Activated T-cell treated with anti-CD3 and anti-CD28 coated beads, Interleukin-2, amount 50 U/mL, for 48 hours (primary cell): ENCODE results near the gene TMCO6.
"Not testable (repeated sequence)": the region's sequence is repeated elsewhere in the genome, so short reads cannot be mapped to it uniquely, and the experiment has no call there.

Experiments
- DNase-seq, 2 experiments: peaks; one replicate each; pipeline ENCODE4 v3.0.0-alpha.2; 2020

TMCO6 gene

GRCh38 chr5:140639148-140639981 lies at the start of gene TMCO6:
Gene TMCO6 (plus strand): TSS chr5:140639451. CDS start chr5:140639528, 77 bp downstream.
- DNase-seq, result peak; percentile 97 to 98

DNA sequence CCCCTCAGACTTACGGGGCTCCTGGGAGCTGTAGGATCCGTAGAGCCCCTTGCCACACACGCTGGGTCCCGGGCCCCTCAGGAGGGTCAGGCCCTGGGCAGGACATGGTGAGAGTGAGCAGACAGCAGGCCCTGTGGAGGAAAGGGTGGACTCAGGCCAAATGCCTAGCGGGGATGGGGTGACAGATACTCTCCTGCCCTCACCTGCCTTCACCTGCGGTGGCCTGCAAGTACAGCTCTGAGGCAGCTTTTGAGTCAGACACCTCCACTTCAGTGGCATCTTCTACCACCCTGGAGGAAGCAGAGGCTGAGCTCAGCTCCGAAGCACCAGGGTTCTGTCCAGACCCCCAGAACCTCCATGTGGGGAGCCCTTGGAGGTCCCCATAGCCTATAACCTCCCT lies 48.4 kb upstream of the TMCO6 start:
- DNase-seq, result no peak

DNA sequence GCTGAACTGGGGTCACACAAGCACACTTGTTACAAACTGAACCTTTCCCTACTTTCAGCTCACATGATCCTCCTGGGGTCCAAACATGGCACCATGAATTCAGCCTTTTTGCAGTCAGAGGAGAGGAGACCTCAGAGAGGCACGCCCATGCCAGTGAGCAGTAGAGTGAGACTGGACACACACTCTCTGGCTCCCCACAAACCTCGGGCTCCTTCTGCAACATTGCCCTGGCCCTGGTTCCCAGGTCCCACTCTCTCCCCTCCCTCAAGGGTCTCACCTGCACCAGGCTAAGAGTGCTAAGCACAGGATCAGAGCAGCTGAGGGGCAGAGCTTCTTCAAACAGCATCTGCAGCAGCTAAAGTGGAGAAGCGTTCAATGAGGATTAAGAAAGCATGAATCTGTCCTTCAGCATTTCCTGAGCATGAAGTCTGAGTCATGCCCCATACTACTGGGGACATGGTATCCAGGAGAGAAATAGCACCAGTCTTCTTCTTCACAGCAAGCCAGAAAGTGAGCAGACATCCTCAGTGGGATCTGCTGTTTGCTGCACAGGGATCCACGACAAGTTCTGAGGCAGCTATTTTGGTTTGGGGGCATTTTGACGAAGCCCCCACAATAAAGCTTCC lies 47.4 kb upstream of the TMCO6 start:
- no peak for DNase-seq

DNA sequence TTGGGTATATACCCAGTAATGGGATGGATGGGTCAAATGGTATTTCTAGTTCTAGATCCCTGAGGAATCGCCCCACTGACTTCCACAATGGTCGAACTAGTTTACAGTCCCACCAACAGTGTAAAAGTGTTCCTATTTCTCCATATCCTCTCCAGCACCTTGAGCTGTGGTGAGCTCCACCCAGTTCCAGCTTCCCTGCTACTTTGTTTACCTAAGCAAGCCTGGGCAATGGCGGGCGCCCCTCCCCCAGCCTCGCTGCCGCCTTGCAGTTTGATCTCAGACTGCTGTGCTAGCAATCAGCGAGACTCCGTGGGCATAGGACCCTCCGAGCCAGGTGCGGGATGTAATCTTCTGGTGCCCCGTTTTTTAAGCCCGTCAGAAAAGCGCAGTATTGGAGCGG lies 46.2 kb upstream of the TMCO6 start:
- DNase-seq, result not testable (repeated sequence)

GRCh38 chr5:140594169-140594568 lies 45.1 kb upstream of the TMCO6 start:
- no peak for DNase-seq

DNA sequence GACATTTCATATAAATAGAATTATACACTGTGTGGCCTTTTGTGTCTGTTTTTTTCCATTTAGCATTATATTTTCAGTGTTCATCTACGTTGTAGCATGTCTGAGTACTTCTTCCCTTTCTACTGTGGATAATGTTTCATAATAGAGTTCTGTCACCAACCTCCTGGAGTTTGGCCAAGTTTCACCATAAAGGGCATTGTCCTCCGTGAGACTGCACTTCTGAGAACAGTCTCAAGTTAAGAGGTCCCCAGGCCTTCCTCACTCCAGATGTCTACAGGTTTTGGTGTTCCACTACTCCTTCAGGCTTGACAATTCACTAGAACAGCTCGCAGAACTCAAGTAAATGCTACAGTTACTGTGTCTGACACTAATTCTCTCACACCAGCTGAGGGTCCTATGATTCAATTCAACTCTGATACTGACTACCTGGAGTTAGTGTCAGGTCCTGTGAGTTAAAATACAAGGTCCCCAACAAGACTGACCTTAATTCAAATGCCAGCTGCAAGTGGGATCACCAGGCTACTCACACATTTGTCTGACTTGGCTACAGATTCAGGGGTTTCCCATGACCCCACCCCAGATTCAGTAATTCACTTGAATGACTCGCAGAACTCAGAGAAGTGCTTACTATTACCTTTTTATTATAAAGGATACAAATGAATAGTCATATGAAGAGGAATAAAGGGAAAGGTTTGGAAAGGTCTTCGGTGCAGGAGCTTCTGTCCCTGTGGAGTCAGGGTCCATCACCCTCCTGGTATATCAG lies 43.5 kb upstream of the TMCO6 start:
- DNase-seq, result no peak

DNA sequence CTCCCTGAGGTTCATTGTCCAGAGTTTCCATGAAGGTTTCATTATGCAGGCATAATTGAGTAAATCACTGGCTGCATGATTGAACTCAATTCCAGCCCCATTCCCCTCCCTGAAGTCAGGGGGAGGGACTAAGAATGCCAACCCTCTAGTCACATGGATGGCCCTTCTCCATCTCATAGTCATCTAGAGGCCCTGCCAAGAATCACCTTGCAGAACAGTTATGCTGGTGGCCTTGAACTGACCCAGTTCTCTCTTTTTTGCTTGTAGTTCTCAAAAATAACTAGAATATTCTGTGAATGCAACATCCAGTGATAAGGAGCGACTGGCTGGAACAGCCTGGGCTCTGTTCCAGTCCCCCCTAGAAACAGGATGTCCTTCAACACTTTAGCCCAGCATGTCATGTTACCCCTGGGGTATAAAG lies 42.9 kb upstream of the TMCO6 start:
- no peak for DNase-seq

DNA sequence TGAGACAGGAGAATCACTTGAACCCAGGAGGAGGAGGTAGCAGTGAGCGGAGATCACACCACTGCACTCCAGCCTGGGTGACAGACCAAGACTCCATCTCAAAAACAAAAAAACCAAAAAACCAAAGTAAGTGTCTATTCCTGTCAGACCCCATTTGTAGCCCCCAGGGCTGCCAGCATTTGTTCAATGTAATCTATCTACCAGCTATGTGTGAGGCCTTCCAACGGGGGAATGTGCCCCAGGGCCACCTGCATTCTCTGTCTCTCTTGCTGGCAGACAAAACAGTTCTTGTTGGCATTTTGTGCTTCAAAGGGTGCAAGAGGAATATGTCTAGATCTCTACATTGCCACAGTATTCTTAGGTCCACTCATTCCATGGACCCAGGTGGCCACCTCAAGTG lies 40.4 kb upstream of the TMCO6 start:
- no peak for DNase-seq

- no peak for DNase-seq
Measured at GRCh38 chr5:140600096-140600495, 39.2 kb upstream of the TMCO6 start.

DNA sequence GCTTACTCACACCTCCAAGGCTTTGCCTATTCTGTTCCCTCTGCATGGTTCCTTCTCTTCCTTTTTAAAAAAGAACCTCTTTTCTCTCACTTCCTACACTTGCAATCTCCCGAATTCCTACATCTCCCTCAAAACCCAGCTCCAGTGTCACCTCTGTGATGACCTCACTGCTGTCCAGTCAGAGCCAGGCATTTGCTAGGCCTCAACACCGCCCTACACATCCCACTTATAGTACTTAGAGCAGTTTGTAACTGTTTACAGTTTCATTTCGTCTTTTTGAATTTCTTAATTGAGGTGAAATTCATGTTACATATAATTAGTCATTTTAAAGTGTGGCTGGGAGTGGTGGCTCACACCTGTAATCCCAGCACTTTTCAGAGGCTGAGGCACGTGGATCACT lies 37.1 kb upstream of the TMCO6 start:
- DNase-seq, result no peak

DNA sequence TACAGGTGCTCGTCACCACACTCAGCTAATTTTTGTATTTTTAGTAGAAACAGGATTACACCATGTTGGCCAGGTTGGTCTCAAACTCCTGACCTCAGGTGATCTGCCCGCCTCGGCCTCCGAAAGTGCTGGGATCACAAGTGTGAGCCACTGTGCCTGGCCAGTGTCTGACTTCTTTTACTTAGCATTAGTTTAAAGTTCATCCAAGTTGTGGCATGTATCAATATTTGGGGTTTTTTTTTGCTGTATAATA lies 35.9 kb upstream of the TMCO6 start:
- not testable (repeated sequence) for DNase-seq

GRCh38 chr5:140603734-140604133 lies 35.5 kb upstream of the TMCO6 start:
- no peak for DNase-seq

GRCh38 chr5:140605879-140606278 lies 33.4 kb upstream of the TMCO6 start:
- DNase-seq, result no peak

- no peak for DNase-seq
Measured at GRCh38 chr5:140607031-140607430, 32.2 kb upstream of the TMCO6 start.

GRCh38 chr5:140608722-140609121 lies 30.5 kb upstream of the TMCO6 start:
- DNase-seq, result no peak

GRCh38 chr5:140609126-140609525 lies 30.1 kb upstream of the TMCO6 start:
- no peak for DNase-seq

DNA sequence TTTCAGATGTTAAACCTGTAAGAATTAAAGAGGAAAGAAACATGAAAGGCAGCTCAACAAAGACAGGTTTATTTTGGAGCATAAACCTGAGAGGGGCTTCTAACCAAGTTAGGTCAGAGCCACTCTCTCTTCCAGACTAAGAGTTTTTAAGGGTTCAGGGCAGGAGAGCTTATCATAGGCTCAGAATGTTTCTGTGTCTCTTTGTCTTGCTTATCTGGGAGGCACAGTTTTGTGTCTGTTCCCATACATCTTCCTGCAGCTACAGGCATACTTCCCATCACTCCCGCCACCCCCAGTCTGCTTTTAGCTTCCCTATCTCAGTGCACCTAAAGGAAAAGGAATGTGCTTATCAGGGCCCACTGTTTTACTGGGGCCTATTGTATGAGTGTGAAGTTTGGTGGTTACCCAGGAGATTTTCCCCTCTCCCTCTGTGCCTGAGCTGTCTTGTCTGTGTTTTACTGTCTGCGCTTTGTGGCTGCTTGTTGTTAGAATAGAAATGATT lies 28.2 kb upstream of the TMCO6 start:
- DNase-seq, result no peak

DNA sequence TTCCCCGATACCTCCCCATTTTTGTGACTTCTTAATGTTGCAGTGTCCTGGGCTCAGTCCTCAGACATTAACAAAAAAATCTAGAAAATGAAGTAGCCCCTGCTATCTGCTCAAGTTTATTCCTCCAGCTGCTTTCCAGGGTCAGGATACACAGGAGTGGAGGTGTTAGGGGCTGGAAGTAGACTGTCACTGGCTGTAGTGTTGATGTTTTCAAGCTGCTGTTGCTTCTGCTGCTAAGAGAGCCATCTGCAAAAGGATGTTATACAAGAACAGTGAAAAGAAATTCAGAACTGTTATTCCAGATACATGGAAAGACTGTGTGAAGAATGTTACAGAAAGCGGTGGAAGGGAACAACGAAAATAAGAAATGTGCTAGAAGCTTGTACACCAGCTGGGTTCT lies 16.9 kb upstream of the TMCO6 start:
- no peak for DNase-seq

- not testable (repeated sequence) for DNase-seq
Measured at GRCh38 chr5:140623061-140623460, 16.2 kb upstream of the TMCO6 start.

DNA sequence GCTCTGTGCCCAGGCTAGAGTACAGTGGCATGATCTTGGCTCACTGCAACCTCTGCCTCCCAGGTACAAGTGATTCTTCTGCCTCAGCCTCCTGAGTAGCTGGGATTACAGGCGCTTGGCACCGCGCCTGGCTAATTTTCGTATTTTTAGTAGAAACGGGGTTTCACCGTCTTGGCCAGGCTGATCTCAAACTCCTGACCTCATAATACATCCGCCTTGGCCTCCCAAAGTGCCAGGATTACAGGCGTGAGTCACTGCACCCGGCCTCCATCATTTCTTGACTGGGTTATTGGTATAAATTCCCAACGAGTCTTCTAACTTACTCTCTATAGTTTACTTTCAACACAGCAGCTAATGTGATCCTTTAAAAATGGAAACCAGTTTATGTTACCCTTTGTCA lies 14.4 kb upstream of the TMCO6 start:
- DNase-seq, result not testable (repeated sequence)

DNA sequence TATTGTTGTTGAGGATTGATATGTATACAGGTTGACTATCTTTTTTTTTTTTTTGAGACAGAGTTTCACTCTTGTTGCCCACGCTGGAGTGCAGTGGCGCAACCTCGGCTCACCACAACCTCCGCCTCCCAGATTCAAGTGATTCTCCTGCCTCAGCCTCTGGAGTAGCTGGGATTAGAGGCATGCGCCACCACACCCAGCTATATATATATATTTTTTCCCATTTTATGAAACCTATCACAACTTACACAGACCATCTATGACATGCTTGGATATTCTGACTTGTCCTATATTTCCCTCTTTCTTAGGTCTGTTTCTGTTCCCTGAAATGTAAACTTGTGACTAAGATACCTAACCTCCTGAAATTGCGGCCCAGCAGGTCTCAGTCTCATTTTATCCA lies 11.3 kb upstream of the TMCO6 start:
- DNase-seq, result no peak

DNA sequence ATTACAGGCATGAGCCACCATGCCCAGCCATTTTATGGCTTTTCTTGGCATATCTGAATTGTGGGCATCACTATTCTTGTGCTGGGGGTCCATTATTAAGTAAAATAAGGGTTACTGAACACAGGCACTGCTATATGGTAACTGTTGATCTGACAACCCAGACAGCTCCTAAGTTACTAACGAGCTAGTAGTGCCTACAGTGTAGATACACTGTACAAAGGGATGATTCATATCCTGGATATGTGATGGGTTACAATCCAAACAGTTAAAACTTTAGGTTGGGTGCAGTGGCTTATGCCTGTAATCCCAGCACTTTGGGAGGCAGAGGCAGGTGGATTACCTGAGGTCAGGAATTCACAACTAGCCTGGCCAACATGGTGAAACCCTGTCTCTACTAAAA lies 10.5 kb upstream of the TMCO6 start:
- DNase-seq, result no peak

DNA sequence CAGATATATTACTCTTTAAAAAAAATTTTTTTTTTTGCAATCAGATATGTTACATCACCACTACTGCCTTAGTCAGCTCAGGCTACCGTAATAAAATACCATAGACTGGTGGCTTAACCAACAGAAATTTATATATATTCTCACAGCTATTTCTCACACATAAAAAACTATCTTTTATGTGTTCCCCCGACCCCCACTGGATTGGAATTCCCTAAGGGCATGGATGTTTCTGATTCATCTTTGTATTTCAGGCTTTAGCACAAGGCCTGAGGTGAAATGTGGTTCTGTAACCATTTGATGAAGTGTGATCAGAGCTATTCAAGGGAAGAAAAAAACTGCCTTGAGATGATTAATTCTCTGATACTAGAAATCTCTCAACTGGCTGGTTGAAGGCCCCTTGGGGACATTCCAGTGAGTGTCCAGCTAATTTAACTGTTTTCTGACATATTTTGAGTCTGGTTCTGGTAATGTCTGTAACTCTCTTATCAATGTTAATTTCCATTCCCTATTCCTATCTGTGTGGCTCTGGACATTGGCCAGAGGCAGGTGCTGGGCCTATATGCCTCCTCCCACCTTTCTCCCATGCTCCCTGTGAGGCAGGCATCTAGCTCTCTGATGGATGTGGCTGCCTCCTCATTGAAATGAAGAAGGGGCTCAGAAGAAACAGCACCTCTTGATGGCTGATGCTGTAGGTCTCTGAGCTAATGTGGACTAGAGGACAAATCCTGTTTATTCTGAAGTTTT lies 8.8 kb upstream of the TMCO6 start:
- DNase-seq, result no peak
